ENCODE data around the gene ZFP62. TPM values are rescaled to one million over a fixed set of nuclear protein-coding genes. Genes with fewer than 3 reads are reported as not detected.
"Not testable (repeated sequence)": the region's sequence is repeated elsewhere in the genome, so short reads cannot be mapped to it uniquely, and the experiment has no call there.

ZFP62 gene
- 12.9 TPM for total RNA-seq

GRCh38 chr5:180860887-180861822, at the start of gene ZFP62:
TSS of gene ZFP62 (minus strand) at chr5:180861276. CDS start at chr5:180861219, 57 bp downstream.
- ATAC-seq: peak; percentile 93

GRCh38 chr5:180910735-180911134, 49.7 kb upstream of the ZFP62 start:
- ATAC-seq: no peak

DNA sequence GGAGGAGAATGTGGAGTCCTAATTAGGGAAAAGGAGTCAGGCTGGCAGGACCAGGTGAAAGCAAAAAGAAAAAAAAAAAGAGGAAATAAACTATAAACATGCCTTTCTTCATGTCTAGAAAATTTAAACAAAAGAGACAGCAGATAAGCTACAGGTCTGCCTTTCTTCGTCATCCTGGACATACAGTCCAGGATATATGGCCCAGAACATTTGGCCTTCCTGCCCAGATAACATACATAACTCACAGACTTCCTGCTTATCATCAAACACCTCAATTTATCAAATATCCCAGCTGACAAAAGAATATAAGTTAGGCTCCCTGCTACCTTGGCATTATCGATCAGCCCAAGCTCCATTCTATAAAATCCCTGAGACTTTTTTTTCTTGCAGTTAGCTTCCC, 49.1 kb upstream of the ZFP62 start:
- ATAC-seq: no peak

- no peak for ATAC-seq
Observed at GRCh38 chr5:180909782-180910181, 48.7 kb upstream of the ZFP62 start.

- no peak for ATAC-seq
Observed at GRCh38 chr5:180908998-180909731, 48.1 kb upstream of the ZFP62 start.

DNA sequence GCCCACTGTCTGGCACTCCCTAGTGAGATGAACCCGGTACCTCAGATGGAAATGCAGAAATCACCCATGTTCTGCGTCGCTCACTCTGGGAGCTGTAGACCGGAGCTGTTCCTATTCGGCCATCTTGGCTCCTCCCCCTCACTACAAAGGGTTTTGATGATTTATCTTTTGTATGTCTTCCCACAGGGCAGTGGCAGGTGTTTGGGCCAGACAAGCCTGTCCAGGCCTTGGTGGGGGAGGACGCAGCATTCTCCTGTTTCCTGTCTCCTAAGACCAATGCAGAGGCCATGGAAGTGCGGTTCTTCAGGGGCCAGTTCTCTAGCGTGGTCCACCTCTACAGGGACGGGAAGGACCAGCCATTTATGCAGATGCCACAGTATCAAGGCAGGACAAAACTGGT, 47.3 kb upstream of the ZFP62 start:
- no peak for ATAC-seq

DNA sequence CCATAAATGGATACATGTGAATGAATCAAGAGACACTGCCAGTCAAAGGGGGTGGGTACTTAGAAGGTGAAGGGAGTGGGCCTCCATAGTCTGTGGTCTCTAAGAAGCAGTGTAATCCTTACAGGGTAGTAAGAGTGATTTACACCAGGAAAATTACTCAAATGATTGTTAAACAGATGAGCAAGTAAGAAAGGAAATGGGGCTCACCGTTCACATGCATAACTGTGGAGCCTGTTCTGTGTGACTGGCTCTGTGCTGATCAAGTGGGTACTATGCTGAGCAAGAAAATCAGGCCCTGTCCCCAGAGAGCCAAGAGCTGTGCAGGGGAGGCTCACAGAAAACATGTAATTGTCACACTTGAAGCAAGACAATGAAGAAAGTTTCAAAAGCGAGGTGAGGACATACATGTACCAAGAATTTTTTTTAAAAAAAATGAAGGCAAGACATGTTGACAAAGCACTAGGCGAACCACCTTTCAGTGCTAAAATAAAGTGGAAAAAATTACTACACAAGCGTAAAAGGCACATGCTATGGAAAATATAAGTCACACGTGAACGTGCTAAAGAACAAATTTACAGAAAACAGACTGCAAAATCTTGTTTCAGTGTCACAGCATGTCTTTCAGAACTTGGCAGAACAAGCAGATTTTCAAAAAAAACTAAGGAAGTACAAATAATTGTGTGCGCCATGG, 40.4 kb upstream of the ZFP62 start:
- ATAC-seq: no peak

- ATAC-seq: no peak
Observed at GRCh38 chr5:180900178-180900577, 39.1 kb upstream of the ZFP62 start.

- no peak for ATAC-seq
Observed at GRCh38 chr5:180898621-180899246, 37.7 kb upstream of the ZFP62 start, which contains the start of gene BTNL8. TSS of gene BTNL8 (plus strand) at chr5:180899159. CDS start at chr5:180899311, 152 bp downstream.

GRCh38 chr5:180895330-180895729, 34.3 kb upstream of the ZFP62 start:
- not testable (repeated sequence) for ATAC-seq

DNA sequence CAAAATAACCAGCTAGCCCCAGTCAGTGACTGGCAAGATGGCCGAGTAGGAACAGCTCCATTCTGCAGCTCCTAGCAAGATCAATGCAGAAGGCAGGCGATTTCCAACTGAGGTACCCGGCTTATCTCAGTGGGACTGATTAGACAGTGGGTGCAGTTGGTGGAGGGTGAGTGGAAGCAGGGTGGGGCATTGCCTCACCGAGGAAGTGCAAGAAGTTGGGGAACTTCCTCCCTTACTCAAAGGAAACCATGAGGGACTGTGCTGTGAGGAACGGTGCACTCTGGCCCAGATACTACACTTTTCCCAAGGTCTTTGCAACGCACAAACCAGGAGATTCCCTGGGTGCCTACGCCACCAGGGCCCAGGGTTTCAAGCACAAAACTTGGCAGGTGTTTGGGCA, 28.3 kb upstream of the ZFP62 start:
- no peak for ATAC-seq

- ATAC-seq: peak; percentile 89
Observed at GRCh38 chr5:180885845-180886529, 24.9 kb upstream of the ZFP62 start.

GRCh38 chr5:180875860-180876426, 14.9 kb upstream of the ZFP62 start:
- ATAC-seq: no peak

- ATAC-seq: no peak
Observed at GRCh38 chr5:180874804-180875582, 13.9 kb upstream of the ZFP62 start.

- ATAC-seq: peak; percentile 69
Observed at GRCh38 chr5:180873615-180874520, 12.8 kb upstream of the ZFP62 start.

DNA sequence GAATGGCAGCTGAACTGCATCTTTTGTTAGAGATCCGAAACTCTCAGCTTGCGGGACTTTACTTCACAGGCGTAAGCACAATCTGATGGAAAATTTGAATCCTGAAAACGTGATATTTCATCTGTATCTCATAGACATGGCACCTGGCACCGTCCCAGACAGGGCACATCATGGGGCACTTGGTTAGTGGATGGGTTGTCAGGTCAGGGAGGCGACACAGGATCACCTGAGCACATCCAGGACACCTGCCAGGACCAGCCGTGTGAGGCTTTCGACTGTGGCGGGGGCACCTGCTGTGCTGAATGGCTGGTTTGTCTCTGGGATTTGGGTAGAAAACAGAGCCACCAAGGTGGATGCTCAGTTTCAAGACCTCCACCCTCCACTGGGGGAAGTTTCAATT, 11.3 kb upstream of the ZFP62 start:
- ATAC-seq: no peak

DNA sequence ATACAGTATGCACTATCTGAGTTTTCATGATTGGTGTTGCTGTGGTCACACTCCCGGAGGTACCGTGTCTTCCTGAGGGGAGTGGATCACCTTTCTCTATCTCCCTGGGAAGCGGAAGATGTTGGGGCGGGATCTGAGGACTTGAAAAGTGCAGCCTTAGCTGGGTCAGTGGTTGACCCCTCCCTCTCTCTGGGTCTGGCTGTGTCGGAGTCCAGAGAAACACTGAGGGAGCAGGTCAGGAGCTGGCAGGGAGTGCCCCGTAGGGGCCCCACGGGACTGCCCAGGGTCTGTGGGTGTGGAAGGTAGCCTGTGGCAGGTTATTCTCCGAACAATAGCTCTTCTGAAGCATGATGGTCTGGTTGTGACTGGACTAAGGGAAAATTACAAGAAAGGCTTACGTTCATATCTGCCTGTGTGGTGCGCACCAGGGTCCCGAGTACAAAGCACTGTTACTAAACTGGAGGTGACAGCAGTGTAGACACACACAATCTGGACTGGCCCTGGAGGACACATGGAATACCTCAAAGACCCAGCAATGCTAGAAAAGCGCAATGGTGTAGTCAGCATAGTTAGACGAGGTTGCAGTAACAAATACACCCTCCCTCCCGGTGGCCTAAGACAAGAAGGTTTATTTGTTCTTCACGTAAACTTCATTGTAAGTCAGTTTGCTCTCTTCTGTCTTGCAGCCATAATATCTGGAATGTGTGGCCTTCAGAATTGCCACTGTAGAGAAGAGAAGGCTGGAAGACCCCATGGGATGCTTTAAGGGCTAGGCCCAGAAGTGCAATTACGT, 9.4 kb upstream of the ZFP62 start:
- ATAC-seq: no peak

GRCh38 chr5:180869587-180869986, 8.5 kb upstream of the ZFP62 start:
- ATAC-seq: peak; percentile 61

GRCh38 chr5:180868960-180869359, 7.9 kb upstream of the ZFP62 start:
- peak; percentile 84 for ATAC-seq

Measured in esophagus mucosa (tissue), 1 donor.